DOHH2 (cell line): ENCODE results near the gene CTSG.

Experiments used
- H3F3A ChIP-seq: fragments of 200-600 bp; sonication (generic), shearing (Covaris generic); 2 replicates; pipeline ENCODE4 v1.6.0; 2016; ENCODE audit warnings: antibody characterized with exemption, mild to moderate bottlenecking; ENCODE audit not compliant: control insufficient read depth, insufficient read depth
- H3K27ac ChIP-seq: fragments of 200-600 bp; sonication (generic); 2 replicates; pipeline ENCODE4 v1.5.1; 2014; ENCODE audit warnings: low read depth, mild to moderate bottlenecking, low read length, moderate library complexity
- H3K27me3 ChIP-seq: fragments of 200-600 bp; sonication (generic); 2 replicates; pipeline ENCODE4 v1.6.1; 2014; ENCODE audit warnings: mild to moderate bottlenecking, low read length, mixed read lengths; ENCODE audit not compliant: control insufficient read depth
- H3K36me3 ChIP-seq: fragments of 200-600 bp; sonication (generic); 2 replicates; pipeline ENCODE4 v1.6.1; 2014; ENCODE audit warnings: mild to moderate bottlenecking, low read length, moderate library complexity, mixed read lengths; ENCODE audit not compliant: control insufficient read depth
- H3K4me1 ChIP-seq: fragments of 200-600 bp; sonication (generic); 2 replicates; pipeline ENCODE4 v1.6.1; 2014; ENCODE audit warnings: mild to moderate bottlenecking, low read length, mixed read lengths; ENCODE audit not compliant: control insufficient read depth
- H3K4me2 ChIP-seq: fragments of 200-600 bp; sonication (generic); 2 replicates; pipeline ENCODE4 v1.6.0; 2014; ENCODE audit warnings: mild to moderate bottlenecking, low read length, moderate library complexity
- H3K4me3 ChIP-seq: fragments of 200-600 bp; sonication (generic); 2 replicates; pipeline ENCODE4 v1.5.1; 2014; ENCODE audit warnings: mild to moderate bottlenecking, low read length, mixed read lengths
- H3K79me2 ChIP-seq: fragments of 200-600 bp; sonication (generic); 2 replicates; pipeline ENCODE4 v1.6.1; 2014; ENCODE audit warnings: mild to moderate bottlenecking, low read length, mixed read lengths; ENCODE audit not compliant: control insufficient read depth
- H3K9me2 ChIP-seq: fragments of 200-600 bp; sonication (generic); replicated peaks from 2 replicates; pipeline ENCODE4 v1.6.1; 2014; ENCODE audit warnings: mild to moderate bottlenecking, low read length, mixed read lengths; ENCODE audit not compliant: control insufficient read depth
- H3K9me3 ChIP-seq: fragments of 200-600 bp; sonication (generic); 2 replicates; pipeline ENCODE4 v1.6.1; 2014; ENCODE audit warnings: antibody characterized with exemption, low read length, mixed read lengths; ENCODE audit not compliant: control insufficient read depth, insufficient read depth
- H4K20me1 ChIP-seq: fragments of 200-600 bp; sonication (generic); 2 replicates; pipeline ENCODE4 v1.6.0; 2014; ENCODE audit warnings: low read depth, mild to moderate bottlenecking, antibody characterized with exemption, low read length, moderate library complexity; ENCODE audit not compliant: control insufficient read depth, insufficient read depth
- CTCF ChIP-seq: fragments of 200-600 bp; sonication (generic); IDR thresholded peaks from one replicate; pipeline ENCODE4 v1.5.1; 2014; ENCODE audit warnings: antibody characterized with exemption, mild to moderate bottlenecking, low read depth, low read length; ENCODE audit not compliant: poor library complexity, severe bottlenecking
- EZH2phosphoT487 ChIP-seq: fragments of 200-600 bp; sonication (generic); IDR thresholded peaks from 2 replicates; pipeline ENCODE4 v1.6.1; 2017; ENCODE audit warnings: borderline replicate concordance, mild to moderate bottlenecking, antibody characterized with exemption, low read length, moderate library complexity, mixed read lengths

The CTSG gene

DNA sequence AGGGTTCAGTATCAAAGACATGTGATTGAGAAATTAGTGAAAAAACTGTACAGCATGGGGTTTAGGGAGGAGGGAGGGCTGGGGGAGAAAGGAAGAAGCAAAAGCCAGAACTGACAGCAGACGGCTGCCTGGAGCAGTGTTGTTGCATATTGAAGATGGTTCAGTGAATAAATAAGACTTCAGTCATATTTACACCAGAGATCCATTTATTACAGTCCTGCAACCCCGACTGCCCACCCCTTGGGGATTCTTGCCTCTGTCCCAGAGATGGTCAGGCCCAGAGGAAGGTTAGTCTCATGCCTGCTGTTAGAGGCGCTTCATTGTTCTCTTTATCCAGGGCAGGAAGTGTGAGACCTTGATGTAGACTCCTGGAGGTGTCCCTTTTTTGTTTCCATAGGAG, 30.2 kb upstream of the CTSG start:
- H3K4me1 ChIP-seq = no peaks in the 10 kb centered on the region
- TF ChIP-seq EZH2phosphoT487 (no peak), CTCF (no peak)
- H3K27ac ChIP-seq = no peak overlapping the region
- no peaks in the 10 kb centered on the region for H3K9me2 ChIP-seq
- H3F3A ChIP-seq = no peaks in the 10 kb centered on the region
- no peaks in the 10 kb centered on the region for H3K79me2 ChIP-seq
- H3K4me2 ChIP-seq = no peak overlapping the region
- H4K20me1 ChIP-seq = no peaks in the 10 kb centered on the region
- H3K27me3 ChIP-seq = no peaks in the 10 kb centered on the region
- H3K36me3 ChIP-seq = no peaks in the 10 kb centered on the region
- H3K9me3 ChIP-seq = no peaks in the 10 kb centered on the region
- H3K4me3 ChIP-seq = no peak overlapping the region

GRCh38 chr14:24605435-24606190, 29.6 kb upstream of the CTSG start:
- Histone ChIP-seq H3K9me2 (no peaks in the 10 kb centered on the region), H3F3A (no peaks in the 10 kb centered on the region), H3K9me3 (no peaks in the 10 kb centered on the region), H3K4me2 (no peak overlapping the region), H3K79me2 (no peaks in the 10 kb centered on the region), H3K27me3 (no peaks in the 10 kb centered on the region; the same call in 1 of the 2 replicates), H3K36me3 (no peaks in the 10 kb centered on the region), H3K27ac (no peak overlapping the region), H3K4me3 (no peak overlapping the region), H3K4me1 (no peaks in the 10 kb centered on the region), H4K20me1 (no peaks in the 10 kb centered on the region)
- no peak for TF ChIP-seq EZH2phosphoT487
- peak; percentile 85 for TF ChIP-seq CTCF

GRCh38 chr14:24597403-24597802, 21.4 kb upstream of the CTSG start:
- H3K79me2 ChIP-seq = no peaks in the 10 kb centered on the region
- H3K9me3 ChIP-seq = no peaks in the 10 kb centered on the region
- no peaks in the 10 kb centered on the region for H3K36me3 ChIP-seq
- no peaks in the 10 kb centered on the region for H3K4me1 ChIP-seq
- no peaks in the 10 kb centered on the region for H4K20me1 ChIP-seq
- no peak overlapping the region for H3K27ac ChIP-seq
- H3K4me3 ChIP-seq = no peak overlapping the region
- H3K27me3 ChIP-seq = no peaks in the 10 kb centered on the region; the same call in 1 of the 2 replicates
- no peaks in the 10 kb centered on the region; the same call in 1 of the 2 replicates for H3K9me2 ChIP-seq
- no peaks in the 10 kb centered on the region for H3F3A ChIP-seq
- TF ChIP-seq CTCF (no peak), EZH2phosphoT487 (no peak)
- no peak overlapping the region for H3K4me2 ChIP-seq
